Pulmonary artery endothelial cell (primary cell): Measurements from ENCODE around the gene MC2R. TPM values are rescaled to one million over a fixed set of nuclear protein-coding genes. Genes with fewer than 3 reads are reported as not detected.

Experiments used
- DNase-seq: peaks from one replicate; pipeline ENCODE4 v3.0.0-alpha.2; 2011; ENCODE audit warnings: low read depth, low spot score
- total RNA-seq: library from RNA; depleted of rRNA; stranded (reverse); fragments of >200 nt; gene quantifications from 2 replicates; pipeline ENCODE4 v1.2.3, GENCODE V29; 2014

MC2R gene
- total RNA-seq = not detected in 2 replicates

DNA sequence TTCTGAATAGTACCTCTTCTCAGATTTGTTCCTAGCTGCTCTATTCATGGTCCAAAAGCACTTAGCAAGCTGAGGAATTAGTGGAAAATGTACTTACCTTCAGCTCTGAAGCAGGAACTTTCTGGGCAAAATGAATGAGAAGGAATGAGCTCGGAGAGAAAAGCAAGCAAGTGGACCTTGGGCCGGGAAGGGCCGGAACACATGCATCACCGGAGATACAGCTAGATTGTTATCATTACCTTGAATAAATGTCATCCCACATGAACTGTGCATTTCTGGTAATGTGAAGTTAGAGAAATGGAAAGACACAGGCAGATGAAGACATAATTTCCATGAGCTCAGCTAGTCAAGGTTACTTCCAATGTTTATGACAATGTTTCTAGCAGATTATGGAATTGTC, at the start of gene MC2R:
Gene MC2R (minus strand): TSS at position 146 of the 400 bp plus-strand sequence. CDS start 30,018 bp downstream, outside the sequence.
- no peak for DNase-seq

DNA sequence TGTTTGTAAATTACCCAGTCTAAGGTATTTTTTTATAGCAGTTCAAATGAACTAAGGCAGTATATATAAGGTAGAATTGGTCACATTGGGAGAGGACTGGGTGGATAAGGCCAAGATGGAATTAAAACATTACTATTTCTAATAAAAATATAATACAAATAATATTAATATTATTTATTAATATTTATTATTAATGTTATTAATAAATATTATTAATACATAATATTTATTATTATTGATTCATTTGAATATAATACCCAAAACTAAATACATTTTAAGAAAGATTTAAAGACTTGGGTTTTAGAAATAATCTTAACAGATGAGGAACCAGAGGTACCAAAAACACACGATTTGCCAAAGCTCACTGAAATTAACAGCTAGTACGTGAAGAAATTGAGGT, 30.5 kb upstream of the MC2R start:
- DNase-seq = no peak

DNA sequence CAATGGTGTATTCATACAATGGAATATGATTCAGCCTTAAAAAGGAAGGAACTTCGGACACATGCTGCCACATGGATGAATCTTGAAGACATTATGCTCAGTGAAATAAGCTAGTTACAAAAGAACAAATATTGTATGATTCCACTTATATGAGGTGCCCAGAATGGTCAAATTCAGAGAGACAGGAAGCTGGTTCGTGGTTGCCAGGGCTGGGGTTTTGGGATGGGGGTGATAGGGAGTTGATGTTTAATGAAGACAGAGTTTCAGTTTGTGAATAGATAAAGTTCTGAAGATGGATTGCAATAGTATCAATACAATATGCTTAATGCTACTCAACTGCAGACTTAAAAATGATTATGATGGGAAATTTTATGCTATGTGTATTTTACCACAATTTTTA, 28.0 kb upstream of the MC2R start:
- no peak for DNase-seq

DNA sequence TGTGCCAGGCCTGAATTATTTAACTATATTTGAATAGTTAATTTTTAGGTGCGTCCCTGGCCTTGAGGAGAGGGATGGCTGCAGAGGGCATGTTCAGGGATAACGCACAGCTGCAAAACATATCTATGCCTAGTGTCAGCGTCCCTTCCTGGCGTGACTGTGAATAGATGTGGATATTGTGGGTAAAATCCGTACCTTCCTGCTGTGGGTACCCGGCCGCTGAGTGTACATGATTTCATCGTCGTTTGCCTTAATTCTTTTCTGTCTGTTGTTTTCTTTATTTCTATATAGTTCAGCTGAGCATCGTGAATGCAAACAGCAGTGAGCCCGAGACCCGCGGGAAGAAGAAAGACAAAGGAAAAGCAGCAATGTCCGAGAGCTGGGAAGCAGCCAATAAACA, 25.0 kb upstream of the MC2R start:
- DNase-seq = no peak

DNA sequence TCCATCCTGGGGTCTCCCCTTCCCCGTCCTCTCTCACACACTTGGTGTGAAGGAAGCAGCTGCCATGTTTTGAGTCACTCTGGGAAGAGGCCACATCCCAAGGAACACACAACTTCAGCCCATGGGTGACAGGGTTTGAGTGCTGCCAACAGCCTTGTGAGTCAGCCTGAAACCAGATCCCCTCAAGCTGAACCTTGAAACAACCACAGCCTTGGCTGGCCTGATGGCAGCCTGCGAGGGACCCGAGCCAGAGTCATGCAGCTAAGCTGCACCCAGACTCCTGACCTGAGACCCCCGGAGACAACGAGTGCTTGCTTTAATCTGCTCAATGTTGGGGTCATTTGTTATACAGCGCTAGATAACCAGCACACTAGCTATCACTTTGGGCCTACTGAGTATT, 19.3 kb upstream of the MC2R start:
- DNase-seq = no peak

DNA sequence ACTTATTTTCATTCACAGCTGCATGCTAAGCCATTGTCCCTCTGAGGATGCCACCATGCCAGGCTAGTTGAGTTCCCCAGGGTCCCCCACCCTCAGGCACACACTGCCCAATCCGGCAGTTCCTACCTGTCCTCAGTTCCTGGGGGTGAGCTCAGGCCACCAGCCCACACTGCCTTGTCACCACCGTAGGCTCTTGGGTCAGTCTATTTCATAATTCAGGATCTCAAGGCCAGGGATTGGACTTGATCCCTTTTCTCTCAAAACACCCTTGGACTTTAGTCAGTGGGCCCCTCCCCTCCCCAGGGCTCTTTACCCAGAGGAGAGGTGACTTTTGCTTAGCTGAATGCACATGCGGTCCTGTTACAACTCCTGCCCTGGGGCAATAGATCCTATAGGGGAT, 18.7 kb upstream of the MC2R start:
- no peak for DNase-seq

DNA sequence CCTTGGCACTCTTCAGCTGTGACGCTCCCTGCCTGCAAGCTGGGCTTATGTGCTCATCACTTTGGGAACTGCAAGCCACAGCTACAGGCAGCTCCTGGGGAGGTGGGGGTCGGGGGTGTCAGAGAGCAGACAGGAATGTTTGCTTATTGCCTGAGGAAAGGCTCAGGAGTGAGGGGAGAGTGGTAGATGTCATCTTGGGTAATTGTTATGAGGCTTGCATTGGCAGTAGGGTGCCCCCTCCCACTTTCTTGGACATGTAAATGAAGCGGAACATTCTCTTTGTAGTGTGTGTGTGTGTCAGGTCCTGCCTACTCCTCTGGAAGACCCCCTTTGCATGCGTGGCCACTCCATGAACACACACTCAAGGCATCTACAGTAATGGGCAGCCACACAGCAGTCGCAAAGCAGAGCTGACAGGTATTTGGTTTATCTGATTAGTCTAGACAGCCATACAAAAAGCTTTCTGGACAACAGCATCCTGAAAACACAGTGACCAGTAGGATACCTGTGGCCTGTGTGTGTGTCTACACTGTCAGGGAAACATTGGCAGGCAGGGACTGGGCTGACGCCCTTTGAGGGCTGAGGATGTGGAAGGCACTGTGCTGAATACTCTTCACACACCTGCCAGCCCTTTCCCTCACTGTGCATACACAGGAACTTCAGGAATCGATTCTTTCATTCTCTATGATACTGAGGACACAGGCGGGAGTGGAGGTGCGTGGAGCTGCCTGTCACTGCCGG, 17.1 kb upstream of the MC2R start:
- no peak for DNase-seq

DNA sequence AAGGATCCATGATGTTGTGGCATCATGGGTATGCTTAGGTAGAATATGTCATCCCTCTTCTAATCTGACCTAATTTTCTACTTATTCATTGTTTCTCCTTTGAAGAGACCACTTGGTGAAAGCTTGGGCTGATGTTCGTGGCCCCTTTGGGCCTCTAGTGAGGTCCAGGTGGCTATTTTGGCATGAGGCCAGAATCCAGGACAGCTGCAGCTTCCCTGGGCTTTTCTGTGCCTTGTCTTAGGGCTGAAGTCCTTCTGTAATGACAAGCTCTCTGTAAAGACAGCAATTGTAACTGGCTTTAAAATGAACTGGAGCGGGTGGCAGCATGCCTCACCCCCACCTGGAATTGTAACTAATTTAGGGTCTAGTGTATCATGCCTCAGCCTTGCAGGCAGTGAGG, 15.6 kb upstream of the MC2R start:
- DNase-seq = no peak

DNA sequence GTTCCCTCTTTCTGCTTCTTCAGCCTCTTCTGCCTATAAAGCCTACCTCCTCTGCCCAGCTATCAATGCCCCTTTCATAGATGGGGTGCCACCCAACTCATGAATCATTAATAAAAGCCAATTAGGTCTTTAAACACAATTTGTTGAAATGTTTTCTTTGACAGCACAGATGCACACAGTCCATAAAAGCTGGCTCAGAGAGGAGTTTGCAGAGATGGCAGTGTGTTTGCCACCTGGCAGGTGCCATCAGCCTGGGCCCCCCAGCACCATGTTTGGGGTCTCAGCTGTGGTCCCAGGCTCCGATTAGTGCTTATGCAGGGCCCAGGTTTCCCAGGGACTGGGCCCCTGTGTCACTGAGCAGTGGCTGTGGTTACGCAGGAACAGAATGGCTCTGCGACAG, 7.9 kb upstream of the MC2R start:
- DNase-seq = no peak

DNA sequence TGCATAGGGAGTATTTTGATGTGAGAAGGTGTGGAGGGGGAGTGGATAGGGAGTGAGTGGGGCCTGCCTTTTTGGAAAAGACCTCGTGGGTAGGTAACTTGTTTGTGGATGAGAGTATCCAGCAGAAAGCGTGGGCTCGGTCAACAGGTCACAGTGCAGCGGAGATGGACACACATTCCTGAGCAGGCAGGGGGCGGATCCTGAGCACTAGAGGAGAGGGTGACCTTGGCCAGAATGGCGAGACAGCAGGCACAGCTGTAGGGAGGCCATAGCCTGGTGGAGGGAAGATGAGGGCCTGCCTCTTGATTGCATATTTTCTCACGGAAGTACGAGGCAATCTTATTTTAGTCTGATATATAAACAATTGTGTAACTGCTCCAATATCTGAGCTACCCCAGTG, 3.6 kb upstream of the MC2R start:
- no peak for DNase-seq

DNA sequence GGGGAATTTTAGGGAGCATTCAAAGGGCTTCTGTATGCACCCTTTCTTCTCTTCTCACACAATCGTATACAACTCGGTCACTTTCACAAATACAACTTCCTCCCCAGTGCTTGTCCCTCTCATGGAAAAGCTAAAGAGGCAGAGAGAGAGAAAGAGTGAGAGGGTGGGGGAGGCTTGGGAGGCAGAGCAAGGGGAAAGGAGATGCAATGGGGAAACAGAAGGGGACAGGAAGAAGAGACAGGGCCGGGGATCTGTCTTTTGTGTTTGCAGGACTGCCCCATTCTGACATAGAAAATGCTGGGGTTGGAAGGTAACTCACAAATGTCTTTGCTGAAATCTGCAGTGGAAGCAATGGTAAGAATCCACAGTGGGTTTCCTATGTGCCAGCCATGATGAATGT, 2.1 kb upstream of the MC2R start:
- DNase-seq = no peak

DNA sequence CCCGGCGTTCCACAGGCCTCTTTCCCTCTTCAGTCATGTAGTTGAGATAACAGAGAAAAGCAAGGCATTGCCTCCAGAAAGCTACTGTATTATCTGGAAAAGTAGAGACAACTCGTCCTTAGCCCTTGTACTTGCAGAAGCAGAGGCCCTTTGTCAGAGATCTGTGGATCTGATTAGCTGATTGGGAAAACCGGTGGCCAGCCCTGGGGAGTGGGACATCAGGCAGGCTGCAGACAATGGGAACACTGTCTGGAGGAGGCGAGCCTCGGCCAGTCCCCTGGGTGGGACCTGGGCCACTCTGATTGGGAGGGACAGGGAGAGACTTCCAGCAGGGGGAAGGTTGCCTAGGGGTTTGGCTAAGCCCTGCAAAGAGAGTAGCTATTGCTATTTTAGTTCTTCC, 1.2 kb upstream of the MC2R start:
- no peak for DNase-seq

DNA sequence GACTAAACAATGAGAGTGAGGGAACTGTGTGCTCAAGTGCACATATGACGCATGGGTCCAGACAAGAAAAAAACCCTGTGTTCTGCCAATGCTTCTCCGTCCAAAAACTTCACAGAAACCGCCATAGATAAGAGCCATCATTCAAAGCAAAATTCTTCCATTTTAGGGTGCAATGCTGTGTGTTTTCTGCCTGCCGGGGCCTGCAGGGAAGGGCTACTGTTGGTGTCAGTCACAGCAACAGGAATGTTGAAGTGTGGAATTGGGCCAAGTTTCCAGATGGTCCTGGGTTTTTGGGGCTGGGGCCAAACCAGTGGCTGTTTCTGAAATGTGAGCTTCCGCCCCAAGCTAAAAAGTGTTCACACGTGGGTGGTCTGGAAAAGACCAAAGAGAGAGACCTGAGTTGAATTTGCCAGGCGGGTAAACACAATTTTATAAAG, 677 bp upstream of the MC2R start:
- DNase-seq = no peak

DNA sequence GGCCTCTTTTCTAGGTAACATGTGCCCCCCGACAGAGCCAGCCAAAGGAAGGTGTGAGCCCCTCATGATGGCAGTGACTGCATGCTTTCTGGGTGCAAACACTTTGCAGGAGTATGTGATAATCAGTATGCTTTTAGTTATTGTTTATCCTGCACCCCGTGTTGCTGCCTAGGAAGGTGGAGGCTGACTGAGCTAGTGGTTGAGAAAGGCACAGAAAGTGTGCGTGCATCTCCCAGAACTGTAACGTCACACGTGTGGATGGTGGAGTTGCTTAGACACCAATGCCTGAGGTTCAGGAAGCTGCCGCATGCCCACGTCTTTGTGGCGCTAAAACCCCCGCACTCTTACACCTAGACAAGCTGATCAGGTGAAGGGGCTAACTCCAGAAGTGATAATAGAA, 580 bp downstream of the MC2R start:
- no peak for DNase-seq

DNA sequence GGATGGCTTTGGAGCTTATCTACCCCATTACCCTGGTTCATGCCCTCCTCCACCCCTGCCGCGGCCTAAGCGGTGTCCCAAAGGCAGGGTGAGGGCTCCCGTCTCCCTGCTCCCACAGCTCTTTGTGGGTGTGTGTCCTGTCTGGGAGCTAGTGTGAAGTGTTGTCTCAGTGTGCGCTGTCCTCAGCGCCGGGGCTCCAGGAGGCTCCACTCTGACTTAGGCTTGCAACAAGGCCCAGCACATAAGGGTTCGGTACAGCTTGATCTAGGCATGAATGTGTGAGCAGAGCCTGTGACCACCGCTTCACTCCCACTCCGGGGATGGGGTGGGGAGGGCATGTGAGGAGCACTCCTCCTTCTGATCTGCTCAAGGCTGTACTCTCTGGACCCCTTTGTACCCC, 1.2 kb downstream of the MC2R start:
- DNase-seq = no peak

DNA sequence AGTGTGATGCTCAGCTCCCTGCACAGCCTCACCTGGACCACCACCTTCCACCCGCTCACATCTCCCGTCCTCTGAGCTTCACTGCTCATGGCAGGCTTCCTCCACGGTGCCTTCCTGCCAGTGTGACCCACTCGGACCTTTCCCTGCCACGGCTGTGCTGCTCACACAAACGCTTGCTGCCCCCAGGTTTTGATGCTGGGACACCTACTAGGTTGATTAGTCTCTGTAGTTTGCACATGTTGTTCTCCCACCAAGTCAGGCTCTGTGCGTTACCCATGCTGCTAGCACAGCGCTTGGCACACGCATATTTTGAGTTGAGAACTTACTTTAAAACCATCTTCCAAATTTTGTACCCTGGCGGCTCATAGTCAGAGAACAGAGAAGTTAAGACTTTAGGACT, 2.1 kb downstream of the MC2R start:
- no peak for DNase-seq

DNA sequence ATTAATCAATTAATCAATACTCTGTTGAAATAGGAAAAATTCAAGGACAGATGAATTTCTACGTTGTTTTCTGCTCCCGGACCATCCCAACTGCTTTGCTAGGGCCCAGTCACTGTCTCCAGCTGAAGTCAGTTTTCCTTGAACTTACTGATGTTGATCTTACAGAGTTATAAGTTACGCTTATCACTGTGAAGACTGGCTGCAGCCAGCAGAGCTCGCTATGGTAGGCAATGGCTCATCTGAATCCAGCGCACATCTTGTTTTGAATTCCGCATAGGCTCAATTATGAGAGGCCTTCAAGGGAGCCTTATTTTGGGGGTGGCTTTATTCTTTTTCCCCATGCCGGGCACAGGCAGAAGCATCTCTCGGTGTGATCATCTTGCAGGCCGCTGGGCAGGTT, 2.7 kb downstream of the MC2R start:
- no peak for DNase-seq

DNA sequence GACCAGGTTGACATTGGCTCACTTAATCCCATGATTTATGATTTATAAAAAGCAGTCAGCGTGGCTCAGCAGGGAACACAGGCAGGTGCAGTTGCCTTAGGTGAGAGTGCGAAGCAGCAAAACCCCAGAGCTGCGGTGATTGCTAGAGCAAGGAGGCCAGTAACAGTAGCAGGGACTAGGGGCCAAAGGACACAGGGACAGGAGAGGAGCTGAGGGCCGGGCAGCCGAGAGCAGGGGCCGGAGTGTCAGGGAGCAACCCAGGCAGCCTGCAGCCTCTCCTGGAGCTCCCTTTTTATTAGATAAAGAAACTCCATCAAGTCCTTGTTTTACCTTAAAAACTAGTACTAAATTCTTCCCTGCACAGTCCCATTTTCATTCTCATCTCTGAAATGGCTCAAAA, 4.3 kb downstream of the MC2R start:
- DNase-seq = no peak

DNA sequence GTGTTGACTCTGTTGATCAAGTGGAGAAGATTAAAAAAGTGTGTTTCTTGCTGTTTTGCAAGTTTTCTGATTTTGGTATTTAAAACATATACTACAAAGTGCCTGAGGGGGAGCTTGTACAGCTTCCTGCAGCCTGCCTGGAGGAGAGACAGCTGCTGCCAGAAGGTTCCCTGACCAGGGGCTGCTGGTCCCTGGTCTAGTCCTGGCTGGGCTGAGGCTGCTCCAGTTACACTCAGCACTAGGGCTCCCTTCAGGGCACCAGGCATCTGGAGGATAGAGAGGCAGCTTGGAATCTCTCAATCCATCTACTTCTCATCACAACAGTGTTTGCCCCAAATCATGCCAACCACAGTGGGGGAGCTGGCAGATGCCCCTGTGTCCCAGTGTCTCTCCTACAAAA, 4.8 kb downstream of the MC2R start:
- no peak for DNase-seq

DNA sequence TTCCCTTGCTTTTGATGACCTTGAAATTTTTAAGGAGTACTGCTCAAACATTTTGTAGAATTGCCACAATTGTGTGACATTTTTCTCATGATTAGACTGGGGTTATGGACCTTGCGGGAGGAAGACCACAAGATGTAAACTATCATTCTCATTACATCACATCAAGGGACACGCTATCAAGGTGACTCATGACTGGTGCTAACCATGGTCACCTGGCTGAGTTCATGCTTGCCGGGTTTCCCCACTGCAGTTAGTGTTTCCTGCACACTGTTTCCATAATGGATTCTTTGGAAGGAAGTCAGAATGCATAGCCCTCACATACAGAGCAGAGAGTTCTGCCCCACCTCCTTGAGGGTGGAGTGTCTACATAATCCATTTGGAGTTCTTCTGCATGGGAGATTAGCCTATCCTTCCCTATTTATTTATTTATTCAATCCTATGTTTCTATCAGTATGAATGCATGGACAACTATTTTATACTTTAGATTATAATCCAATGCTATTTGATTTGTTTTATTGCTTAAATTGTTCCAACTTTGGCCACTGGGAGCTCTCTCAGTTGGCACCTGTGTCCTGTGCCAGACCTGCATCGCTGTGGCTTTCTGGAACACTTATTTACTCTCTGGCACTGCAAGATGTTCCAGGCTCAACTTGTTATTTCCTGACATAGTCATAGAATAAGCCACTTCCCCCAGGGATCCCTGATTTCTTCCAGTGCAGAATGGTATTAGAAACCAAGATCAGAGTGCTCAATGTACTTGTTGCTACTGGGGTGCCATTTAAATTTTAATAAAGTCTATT, 6.0 kb downstream of the MC2R start:
- no peak for DNase-seq

DNA sequence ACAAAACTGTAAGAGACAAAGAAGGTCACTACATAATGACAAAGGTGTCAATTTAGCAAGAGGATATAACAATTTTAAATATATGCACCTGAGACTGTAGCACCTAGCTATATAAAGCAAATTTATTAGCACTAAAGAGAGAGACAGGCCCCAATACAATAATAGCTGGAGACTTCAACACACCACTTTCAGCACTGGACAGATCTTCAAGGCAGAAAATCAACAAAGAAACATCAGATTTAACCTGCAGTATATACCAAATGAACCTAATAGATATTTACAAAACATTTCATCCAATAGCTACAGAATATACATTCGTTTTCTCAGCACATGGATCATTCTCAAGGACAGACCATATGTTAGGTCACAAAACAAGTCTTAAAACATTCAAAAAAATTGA, 14.7 kb downstream of the MC2R start:
- no peak for DNase-seq

DNA sequence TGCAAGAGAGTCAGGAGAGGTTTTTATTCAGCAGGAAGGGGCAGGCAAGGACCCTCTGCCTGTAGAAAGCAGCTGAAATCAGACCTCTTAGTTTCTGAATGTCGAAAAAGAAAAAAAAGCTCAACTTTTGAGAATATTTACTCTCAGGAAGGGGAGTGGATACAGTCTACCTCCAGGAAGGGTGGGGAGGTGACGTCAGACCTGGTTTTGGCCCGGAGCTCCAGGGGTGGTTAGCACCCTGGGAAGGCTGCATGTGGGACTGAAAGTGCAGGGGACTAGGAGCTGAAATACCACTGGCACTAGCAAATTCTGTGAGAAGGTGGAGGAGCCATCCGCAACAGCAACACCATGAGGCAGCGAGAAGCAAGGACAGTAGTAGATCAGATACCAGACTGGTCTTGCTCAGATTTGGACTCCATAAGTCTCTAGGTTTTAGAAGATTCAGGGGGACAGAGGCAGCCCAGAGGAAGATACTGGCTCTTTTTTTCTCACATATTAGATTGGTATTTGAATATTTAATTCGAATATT, 19.8 kb downstream of the MC2R start:
- DNase-seq = no peak

DNA sequence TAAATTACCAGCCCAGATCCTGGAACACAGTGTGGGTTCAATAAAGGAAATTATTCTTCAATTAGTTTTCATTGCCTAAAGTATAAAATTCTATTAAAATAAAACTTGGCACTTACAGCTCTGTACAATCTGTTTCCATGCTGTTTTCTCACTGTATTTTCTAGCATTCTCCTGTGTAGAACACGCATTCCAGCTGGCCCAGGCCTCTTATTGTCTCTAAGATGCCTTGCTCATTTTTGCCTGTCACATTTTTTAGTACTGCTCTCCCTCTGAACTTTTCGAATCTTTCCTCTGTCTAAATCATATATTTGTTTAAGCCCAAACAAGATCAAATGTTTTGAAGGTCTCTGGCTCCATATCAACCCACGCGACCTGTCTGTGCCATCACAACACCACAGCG, 20.8 kb downstream of the MC2R start:
- no peak for DNase-seq
